GM23248 (cell line): ENCODE results near the gene CDC37. TPM values are rescaled to one million over a fixed set of nuclear protein-coding genes. Genes with fewer than 3 reads are reported as not detected.

Experiments
- DNase-seq: peaks from one replicate; pipeline ENCODE4 v3.0.0-alpha.2; 2015
- H2AFZ ChIP-seq: fragments of 200-600 bp; sonication (generic); 2 replicates; pipeline ENCODE4 v1.6.1; 2016; ENCODE audit warnings: antibody characterized with exemption
- H3F3A ChIP-seq: fragments of 200-600 bp; sonication (generic); 2 replicates; pipeline ENCODE4 v1.6.1; 2016; ENCODE audit warnings: mild to moderate bottlenecking, antibody characterized with exemption, mixed run types; ENCODE audit not compliant: insufficient read depth
- H3K27ac ChIP-seq: fragments of 200-600 bp; sonication (generic); 2 replicates; pipeline ENCODE4 v1.5.1; 2016; ENCODE audit warnings: mild to moderate bottlenecking
- H3K27me3 ChIP-seq: fragments of 200-600 bp; sonication (generic); replicated peaks from 2 replicates; pipeline ENCODE4 v1.6.1; 2016; ENCODE audit warnings: mild to moderate bottlenecking; ENCODE audit not compliant: insufficient read depth
- H3K36me3 ChIP-seq: fragments of 200-600 bp; sonication (generic); 2 replicates; pipeline ENCODE4 v1.6.1; 2016; ENCODE audit warnings: low read depth, mild to moderate bottlenecking
- H3K4me1 ChIP-seq: fragments of 200-600 bp; sonication (generic); 2 replicates; pipeline ENCODE4 v1.6.1; 2016; ENCODE audit warnings: mild to moderate bottlenecking; ENCODE audit not compliant: insufficient read depth
- H3K4me2 ChIP-seq: fragments of 200-600 bp; sonication (generic); one replicate; pipeline ENCODE4 v1.6.1; 2016; ENCODE audit warnings: mild to moderate bottlenecking; ENCODE audit not compliant: unreplicated experiment
- H3K4me3 ChIP-seq: fragments of 200-600 bp; sonication (generic); 2 replicates; pipeline ENCODE4 v1.5.1; 2016; ENCODE audit warnings: mild to moderate bottlenecking
- H3K79me2 ChIP-seq: fragments of 200-600 bp; sonication (generic); 2 replicates; pipeline ENCODE4 v1.6.1; 2016; ENCODE audit warnings: mild to moderate bottlenecking; ENCODE audit not compliant: insufficient read depth
- H3K9ac ChIP-seq: fragments of 200-600 bp; sonication (generic); 2 replicates; pipeline ENCODE4 v1.6.1; 2016; ENCODE audit warnings: mild to moderate bottlenecking
- H3K9me2 ChIP-seq: fragments of 200-600 bp; sonication (generic); 2 replicates; pipeline ENCODE4 v1.6.1; 2016; ENCODE audit warnings: mixed run types, mild to moderate bottlenecking, moderate library complexity; ENCODE audit not compliant: insufficient read depth
- H3K9me3 ChIP-seq: fragments of 200-600 bp; sonication (generic); one replicate; pipeline ENCODE4 v1.6.1; 2017; ENCODE audit warnings: low read depth
- H4K20me1 ChIP-seq: fragments of 200-600 bp; sonication (generic); 2 replicates; pipeline ENCODE4 v1.6.0; 2016; ENCODE audit not compliant: insufficient read depth
- EZH2 ChIP-seq: fragments of 200-600 bp; sonication (generic); IDR thresholded peaks from 2 replicates; pipeline ENCODE4 v1.6.1; 2018; ENCODE audit warnings: antibody characterized with exemption, mild to moderate bottlenecking; ENCODE audit not compliant: insufficient read depth, poor library complexity, severe bottlenecking
- EZH2phosphoT487 ChIP-seq: fragments of 200-600 bp; sonication (generic); IDR thresholded peaks from 2 replicates; pipeline ENCODE4 v1.6.1; 2018; ENCODE audit warnings: antibody characterized with exemption, moderate library complexity, mild to moderate bottlenecking, low read depth; ENCODE audit not compliant: insufficient read depth
- WGBS, 2 experiments: methylation state at CpG; one replicate each; pipeline ENCODE4 v1.1.6; 2015 to 2017; ENCODE audit warnings: low lambda C conversion rate in 2 of 2, low coverage in 1 of 2; ENCODE audit errors: missing lambda C conversion rate in 2 of 2; 5-methylcytosine and 5-hydroxymethylcytosine counted together
- in situ Hi-C: fragments of 300-500 bp; cut with MboI; formaldehyde crosslinking; loops from 2 replicates; pipeline ENCODE4 v1.15.0; 2020
- polyA plus RNA-seq: library from polyadenylated mRNA; unstranded; fragments of >200 nt; fragmentation: Nextera tagmentation; extraction: Ambion mirVana; gene quantifications from 2 replicates; pipeline ENCODE4 v1.2.1, GENCODE V29; 2016
- total RNA-seq: library from RNA; depleted of rRNA; stranded (reverse); fragments of >200 nt; shearing (Covaris generic); gene quantifications from 2 replicates; pipeline ENCODE4 v1.2.3, GENCODE V29; 2014

Gene CDC37
- total and polyA plus RNA-seq, 2 experiments from 2014 or later, result 291 to 301 TPM

DNA sequence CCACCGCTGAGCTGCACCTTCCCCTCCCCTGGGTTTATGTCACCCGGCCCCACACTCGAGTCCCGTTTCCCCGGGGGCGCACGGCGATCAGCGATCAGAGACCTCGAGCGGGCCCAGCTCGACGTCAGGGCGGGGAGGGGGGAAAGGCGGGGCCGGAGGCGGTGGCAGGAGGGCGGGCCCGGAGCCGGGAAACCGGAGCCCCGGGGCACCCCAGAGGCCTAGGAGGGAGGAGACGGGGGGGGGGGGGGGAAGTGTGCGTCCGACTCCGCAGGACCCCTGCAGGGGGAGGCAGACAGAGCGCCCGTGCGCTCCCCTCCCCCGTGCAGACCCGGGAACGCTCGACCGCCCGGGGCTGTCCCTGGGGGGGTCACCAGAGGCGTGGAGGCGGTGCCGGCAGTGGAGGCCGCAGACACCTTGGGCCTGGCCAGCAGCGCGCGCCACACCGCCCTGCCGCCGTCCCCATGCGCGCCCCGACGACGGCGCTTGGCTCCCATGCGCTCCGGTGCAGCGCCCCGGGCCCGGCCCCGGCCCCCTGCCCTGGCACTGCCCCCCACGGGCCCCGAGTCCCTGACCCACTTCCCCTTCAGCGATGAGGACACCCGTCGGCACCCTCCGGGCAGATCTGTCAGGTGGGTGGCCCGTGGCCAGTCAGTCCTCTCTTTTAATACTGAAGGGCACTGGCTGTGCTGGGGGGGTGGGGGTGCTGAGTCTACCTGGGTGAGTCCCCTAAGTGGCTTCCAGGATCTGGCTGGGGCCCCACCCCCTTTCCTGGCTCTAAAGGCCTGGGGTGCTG, 28.8 kb upstream of the CDC37 start:
- H3K27me3 ChIP-seq, result no peaks in the 10 kb centered on the region
- peak overlapping the region; percentile 77 for H3K9ac ChIP-seq

DNA sequence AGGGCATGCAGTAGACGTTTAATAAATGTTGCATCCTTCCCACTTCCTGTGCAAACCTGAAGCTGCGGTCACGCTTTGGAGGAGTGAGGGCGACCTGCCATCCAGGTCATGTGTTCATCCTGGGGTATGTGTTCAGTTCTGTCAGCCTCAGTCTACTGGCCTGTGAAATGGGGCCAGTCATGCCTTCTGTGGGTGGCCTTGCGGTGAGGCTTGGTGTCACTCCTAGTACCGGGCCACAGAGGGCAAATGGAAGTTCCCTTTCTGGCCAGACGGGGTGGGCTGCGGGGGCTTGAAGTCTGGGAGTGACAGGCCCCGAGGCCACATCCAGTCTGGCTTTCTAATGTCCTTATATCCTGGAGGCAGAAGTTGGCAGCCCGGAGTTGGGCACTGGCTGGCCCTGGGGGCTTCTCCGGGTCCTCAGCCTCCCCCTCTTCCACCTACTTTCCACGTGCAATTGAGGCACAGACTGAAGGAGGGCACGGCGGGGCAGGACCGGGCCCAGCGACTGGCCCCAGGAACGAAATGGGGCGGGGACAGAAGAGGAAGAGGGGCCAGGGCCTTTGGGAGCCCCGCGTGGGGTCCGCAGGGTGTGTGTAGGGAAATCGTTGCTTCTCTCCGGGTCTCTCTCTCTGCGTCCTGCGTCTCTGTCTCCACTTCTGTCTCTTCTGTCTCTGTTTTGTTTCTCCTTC, 28.1 kb upstream of the CDC37 start:
- H3K27ac ChIP-seq, result no peak overlapping the region
- in situ Hi-C loops, result no loop called here
- H3K4me1 ChIP-seq, result no peaks in the 10 kb centered on the region
- peak overlapping the region; percentile 71 for H3K4me2 ChIP-seq
- no peaks in the 10 kb centered on the region for H3K27me3 ChIP-seq
- no peaks in the 10 kb centered on the region for H3K9me2 ChIP-seq
- WGBS, 2 experiments, result 7 to 8% methylated on average over 19 to 23 of the region's 25 CpGs
- H3K4me3 ChIP-seq, result peak overlapping the region; percentile 75
- H3K79me2 ChIP-seq, result peaks cover 10% of the 10 kb centered on the region; the same call in 1 of the 2 replicates
- H4K20me1 ChIP-seq, result no peaks in the 10 kb centered on the region
- peak overlapping the region; percentile 78 for H2AFZ ChIP-seq
- no peaks in the 10 kb centered on the region for H3K9me3 ChIP-seq
- peak overlapping the region; percentile 77 for H3K9ac ChIP-seq
- no peaks in the 10 kb centered on the region for H3K36me3 ChIP-seq
- TF ChIP-seq EZH2 (no peak), EZH2phosphoT487 (no peak)
- DNase-seq, result peak; percentile 47
- peaks cover 19% of the 10 kb centered on the region for H3F3A ChIP-seq

More for the DNA sequence above, 28.8 kb upstream of the CDC37 start:
- Histone ChIP-seq H3K27ac (no peak overlapping the region), H3F3A (peaks cover 19% of the 10 kb centered on the region), H3K4me1 (no peaks in the 10 kb centered on the region), H3K9me2 (no peaks in the 10 kb centered on the region), H3K4me2 (peak overlapping the region; percentile 71), H4K20me1 (no peaks in the 10 kb centered on the region), H3K36me3 (no peaks in the 10 kb centered on the region), H2AFZ (peak overlapping the region; percentile 78), H3K4me3 (peak overlapping the region; percentile 75), H3K79me2 (peaks cover 11% of the 10 kb centered on the region; the same call in 1 of the 2 replicates), H3K9me3 (no peaks in the 10 kb centered on the region)
- WGBS, 2 experiments, result 4 to 5% methylated on average over 28 to 38 of the region's 64 CpGs
- in situ Hi-C loops, result no loop called here
- TF ChIP-seq EZH2phosphoT487, result no peak
- no peak for TF ChIP-seq EZH2
- DNase-seq, result peak; percentile 80

DNA sequence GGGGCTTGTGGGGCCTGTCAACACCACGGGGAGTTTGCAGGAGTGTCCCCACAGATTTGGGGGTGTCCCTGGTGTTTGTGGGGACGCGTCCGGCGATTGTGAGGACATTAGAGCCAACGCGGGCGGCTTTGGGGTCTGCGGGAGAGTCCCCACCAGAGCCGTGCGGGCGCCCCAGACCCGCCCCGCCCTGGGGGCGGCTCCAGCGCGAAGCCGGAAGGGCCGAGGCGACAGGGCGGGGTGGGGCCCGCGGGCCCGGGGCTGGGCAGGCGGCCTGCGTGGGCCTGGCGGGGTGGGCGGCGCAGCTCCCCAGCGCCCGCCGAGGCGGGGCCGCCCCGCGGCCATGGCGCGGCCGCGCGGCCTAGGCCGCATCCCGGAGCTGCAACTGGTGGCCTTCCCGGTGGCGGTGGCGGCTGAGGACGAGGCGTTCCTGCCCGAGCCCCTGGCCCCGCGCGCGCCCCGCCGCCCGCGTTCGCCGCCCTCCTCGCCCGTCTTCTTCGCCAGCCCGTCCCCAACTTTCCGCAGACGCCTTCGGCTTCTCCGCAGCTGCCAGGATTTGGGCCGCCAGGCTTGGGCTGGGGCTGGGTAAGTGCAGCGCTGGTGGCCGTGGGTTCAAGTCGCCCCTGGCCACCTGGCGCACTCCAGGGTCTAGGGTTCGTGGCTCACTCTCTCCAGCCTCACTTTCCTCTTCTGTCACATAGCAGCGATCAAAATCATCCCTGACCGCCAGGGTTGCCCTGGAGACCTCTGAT, 27.3 kb upstream of the CDC37 start:
- 2 to 4% methylated on average over 29 to 39 of the region's 75 CpGs for WGBS, 2 experiments
- peaks cover 10% of the 10 kb centered on the region; the same call in 1 of the 2 replicates for H3K79me2 ChIP-seq
- DNase-seq, result peak; percentile 81
- H3F3A ChIP-seq, result peaks cover 19% of the 10 kb centered on the region
- no peaks in the 10 kb centered on the region for H3K9me3 ChIP-seq
- H4K20me1 ChIP-seq, result no peaks in the 10 kb centered on the region
- in situ Hi-C loops, result no loop called here
- peak overlapping the region; percentile 91 for H2AFZ ChIP-seq
- H3K9me2 ChIP-seq, result no peaks in the 10 kb centered on the region
- H3K36me3 ChIP-seq, result no peaks in the 10 kb centered on the region
- H3K9ac ChIP-seq, result peak overlapping the region; percentile 77
- H3K27me3 ChIP-seq, result no peaks in the 10 kb centered on the region
- TF ChIP-seq EZH2phosphoT487, result no peak
- TF ChIP-seq EZH2, result no peak
- no peaks in the 10 kb centered on the region for H3K4me1 ChIP-seq
- H3K27ac ChIP-seq, result no peak overlapping the region
- H3K4me3 ChIP-seq, result peak overlapping the region; percentile 75
- H3K4me2 ChIP-seq, result peak overlapping the region; percentile 71

DNA sequence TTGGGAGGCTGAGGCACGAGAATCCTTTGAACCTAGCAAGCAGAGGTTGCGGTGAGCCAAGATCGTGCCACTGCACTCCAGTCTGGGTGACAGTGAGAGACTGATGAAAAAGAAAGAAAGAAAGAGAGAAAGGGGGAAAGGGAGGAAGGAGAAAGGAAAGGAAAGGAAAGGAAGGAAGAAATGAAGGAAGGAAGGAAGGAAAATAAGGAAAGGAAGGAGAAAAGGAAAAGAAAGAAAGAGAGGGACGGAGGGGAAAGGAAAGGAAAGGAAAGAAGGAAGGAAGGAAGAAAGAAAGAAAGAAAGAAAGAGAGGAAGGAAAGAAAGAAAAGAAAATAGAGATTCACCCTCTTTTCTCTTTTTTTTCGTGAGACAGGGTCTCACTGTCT, 25.6 kb upstream of the CDC37 start:
- no peak for DNase-seq
- no peak overlapping the region for H3K27ac ChIP-seq
- H3K4me3 ChIP-seq, result no peak overlapping the region
- H4K20me1 ChIP-seq, result no peaks in the 10 kb centered on the region
- TF ChIP-seq EZH2, result no peak
- no peak for TF ChIP-seq EZH2phosphoT487
- H3K9ac ChIP-seq, result no peak overlapping the region
- H3K9me3 ChIP-seq, result no peaks in the 10 kb centered on the region
- peaks cover 10% of the 10 kb centered on the region; the same call in 1 of the 2 replicates for H3K79me2 ChIP-seq
- no peaks in the 10 kb centered on the region for H3K4me1 ChIP-seq
- H3K9me2 ChIP-seq, result no peaks in the 10 kb centered on the region
- in situ Hi-C loops, result no loop called here
- H2AFZ ChIP-seq, result no peak overlapping the region
- no peaks in the 10 kb centered on the region for H3K27me3 ChIP-seq
- 62 to 69% methylated on average over 5 of the region's 5 CpGs for WGBS, 2 experiments
- no peaks in the 10 kb centered on the region for H3K36me3 ChIP-seq
- H3K4me2 ChIP-seq, result no peak overlapping the region
- H3F3A ChIP-seq, result peaks cover 19% of the 10 kb centered on the region
